Measurements from ENCODE around the gene AIMP1. TPM values are rescaled to one million over a fixed set of nuclear protein-coding genes. Genes with fewer than 3 reads are reported as not detected.
A peak's percentile ranks its signal among the peaks of the same experiment; 100 is the strongest.
"Not testable (repeated sequence)": the region's sequence is repeated elsewhere in the genome, so short reads cannot be mapped to it uniquely, and the experiment has no call there.

AIMP1 gene
- total RNA-seq, 1 donor from 2014 or later, result 58.3 TPM

GRCh38 chr4:106312997-106313522, 3.3 kb upstream of the AIMP1 start:
- no peak for DNase-seq (ENCODE audit: low spot score)

DNA sequence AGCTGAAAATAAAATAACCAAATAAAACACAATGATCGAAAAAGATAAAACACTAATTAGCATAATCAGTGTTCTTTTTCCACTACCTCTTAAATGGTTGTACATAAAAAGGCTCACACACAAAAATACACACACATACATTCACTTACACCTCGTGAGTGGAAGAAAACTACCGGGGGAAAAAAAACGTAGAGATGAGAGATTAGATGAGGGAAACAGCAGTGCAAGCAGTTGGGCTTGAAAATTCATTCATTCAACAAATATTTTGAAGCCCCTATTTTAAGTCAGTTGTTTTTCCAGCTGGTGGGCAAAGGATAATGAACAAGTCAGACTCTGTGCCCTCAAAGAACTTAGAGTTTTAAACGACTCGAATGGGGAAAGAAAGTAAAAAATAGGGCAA, 1.4 kb upstream of the AIMP1 start:
- no peak for DNase-seq (ENCODE audit: low spot score)

- peak; percentile 60 for DNase-seq (ENCODE audit: low spot score)
Measured at GRCh38 chr4:106315476-106315967, 828 bp upstream of the AIMP1 start.

DNA sequence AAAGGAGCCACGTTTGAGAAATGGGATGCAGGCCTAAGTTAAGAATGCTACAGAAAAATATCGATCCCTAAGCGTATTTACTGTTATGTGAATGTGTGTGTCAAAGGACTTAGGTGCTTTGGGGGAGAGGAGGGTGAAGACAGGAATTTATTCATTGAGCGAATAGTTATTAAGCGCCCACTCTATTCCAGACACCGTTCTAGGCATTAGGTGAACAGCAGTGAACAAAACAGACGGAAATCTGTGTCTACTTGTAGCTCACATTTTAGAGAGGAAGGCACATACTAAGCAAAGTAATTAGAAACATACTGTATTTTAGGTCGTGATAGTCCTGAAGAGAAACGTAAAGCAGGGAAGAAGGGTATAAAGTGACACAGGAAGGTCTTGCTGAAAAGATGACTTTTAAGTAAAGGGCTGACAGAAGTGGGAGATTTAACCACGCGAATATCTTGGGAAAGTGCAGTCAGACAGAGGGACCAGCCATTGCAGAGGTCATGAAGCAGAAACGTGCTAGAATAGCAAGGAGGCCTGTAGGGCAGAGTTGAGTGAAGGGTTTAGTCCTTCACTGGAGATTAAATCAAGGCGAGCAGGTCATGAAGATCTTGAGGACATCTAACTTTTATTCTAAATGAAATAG, 541 bp downstream of the AIMP1 start:
- no peak for DNase-seq (ENCODE audit: low spot score)

DNA sequence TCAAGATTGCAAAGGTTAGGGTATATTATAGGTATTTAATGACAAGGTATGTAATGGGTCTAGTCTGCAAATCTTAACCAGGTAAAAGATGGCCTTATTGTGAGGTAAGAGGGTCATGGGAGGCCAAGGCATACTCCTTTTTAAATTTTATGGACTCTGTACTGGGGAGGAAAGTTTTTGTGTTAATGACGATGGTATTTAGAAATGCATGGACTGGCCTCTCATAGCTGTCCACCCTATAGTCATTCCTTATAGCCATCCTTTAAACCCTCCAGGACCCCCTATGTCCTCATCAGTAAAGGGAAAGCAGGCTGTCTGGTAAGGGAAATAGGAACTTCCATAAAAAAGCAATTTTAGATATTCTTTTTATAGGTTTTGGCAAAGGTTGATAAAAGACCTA, 1.5 kb downstream of the AIMP1 start:
- no peak for DNase-seq (ENCODE audit: low spot score)

DNA sequence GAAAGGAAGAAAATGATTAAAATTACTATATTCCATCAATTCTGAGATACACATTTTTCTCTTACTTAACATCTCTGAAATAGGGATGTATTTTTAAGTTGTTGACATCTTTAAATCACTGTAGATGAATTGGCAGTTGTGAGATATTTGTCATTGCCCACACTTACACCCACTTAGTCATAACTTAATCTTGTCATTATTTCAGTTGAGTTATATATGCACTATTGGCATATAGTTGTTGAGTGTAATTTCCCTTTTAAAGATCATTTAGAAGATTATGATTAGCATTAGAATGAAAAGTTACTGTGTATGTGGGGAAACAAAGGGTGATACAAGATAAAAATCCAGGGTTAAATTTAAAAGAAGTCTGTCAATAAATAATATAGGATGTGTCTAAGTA, 2.2 kb downstream of the AIMP1 start:
- DNase-seq (ENCODE audit: low spot score), result no peak

GRCh38 chr4:106320235-106320634, 3.9 kb downstream of the AIMP1 start:
- DNase-seq (ENCODE audit: low spot score), result no peak

DNA sequence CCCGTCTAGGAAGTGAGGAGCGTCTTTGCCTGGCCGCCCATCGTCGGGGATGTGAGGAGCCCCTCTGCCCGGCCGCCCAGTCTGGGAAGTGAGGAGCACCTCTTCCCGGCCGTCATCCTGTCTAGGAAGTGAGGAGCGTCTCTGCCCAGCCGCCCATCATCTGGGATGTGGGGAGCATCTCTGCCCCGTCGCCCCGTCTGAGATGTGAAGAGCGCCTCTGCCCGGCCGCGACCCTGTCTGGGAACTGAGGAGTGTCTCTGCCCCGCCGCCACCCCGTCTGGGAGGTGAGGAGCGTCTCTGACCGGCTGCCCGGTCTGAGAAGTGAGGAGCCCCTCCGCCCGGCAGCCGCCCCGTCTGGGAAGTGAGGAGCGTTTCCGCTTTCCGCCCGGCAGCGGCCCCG, 4.8 kb downstream of the AIMP1 start:
- DNase-seq (ENCODE audit: low spot score), result not testable (repeated sequence)

DNA sequence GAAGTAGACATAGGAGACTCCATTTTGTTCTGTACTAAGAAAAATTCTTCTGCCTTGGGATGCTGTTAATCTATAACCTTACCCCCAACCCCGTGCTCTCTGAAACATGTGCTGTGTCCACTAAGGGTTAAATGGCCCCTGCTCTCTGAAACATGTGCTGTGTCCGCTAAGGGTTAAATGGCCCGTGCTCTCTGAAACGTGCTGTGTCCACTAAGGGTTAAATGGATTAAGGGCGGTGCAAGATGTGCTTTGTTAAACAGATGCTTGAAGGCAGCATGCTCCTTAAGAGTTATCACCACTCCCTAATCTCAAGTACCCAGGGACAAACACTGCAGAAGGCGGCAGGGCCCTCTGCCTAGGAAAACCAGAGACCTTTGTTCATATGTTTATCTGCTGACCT, 5.5 kb downstream of the AIMP1 start:
- DNase-seq (ENCODE audit: low spot score), result not testable (repeated sequence)

GRCh38 chr4:106323119-106323518, 6.8 kb downstream of the AIMP1 start:
- no peak for DNase-seq (ENCODE audit: low spot score)

- DNase-seq (ENCODE audit: low spot score), result no peak
Measured at GRCh38 chr4:106325800-106326199, 9.4 kb downstream of the AIMP1 start.

- no peak for DNase-seq (ENCODE audit: low spot score)
Measured at GRCh38 chr4:106329041-106329618, 12.8 kb downstream of the AIMP1 start.

- no peak for DNase-seq (ENCODE audit: low spot score)
Measured at GRCh38 chr4:106333186-106333585, 16.8 kb downstream of the AIMP1 start.

DNA sequence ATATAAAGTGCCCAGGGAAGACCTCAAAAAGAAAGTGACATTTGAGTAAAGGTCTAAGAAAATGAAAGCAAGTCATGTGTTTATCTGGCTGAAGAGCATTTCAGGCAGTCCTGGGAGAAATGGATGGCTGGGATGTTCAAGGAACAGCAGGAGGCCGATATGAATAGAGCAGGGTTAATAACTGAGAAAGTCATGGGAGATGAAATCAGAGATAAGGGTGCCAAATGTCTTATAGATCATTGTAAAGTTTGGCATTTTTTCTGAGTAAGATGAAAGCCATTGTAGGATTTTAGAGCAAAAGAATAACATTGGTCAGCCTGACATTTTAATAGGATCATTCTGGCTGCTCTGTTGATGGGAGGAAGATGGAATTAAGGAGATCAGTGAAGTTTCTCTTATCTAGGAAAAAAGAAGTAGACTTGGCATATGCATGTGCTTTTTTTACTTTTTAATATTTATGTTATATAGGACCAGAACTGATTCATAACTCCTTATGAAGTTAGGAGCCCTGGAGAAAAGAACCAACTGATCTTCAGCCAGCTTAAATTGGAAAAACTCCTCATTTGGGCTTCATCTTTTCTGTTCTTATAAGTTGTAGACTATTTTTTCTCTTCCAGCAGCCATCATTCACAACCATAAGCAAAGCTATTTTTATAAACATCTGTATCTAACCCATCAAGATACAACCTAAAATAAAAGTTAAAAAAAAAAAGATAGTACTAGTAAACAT, 18.6 kb downstream of the AIMP1 start:
- no peak for DNase-seq (ENCODE audit: low spot score)

DNA sequence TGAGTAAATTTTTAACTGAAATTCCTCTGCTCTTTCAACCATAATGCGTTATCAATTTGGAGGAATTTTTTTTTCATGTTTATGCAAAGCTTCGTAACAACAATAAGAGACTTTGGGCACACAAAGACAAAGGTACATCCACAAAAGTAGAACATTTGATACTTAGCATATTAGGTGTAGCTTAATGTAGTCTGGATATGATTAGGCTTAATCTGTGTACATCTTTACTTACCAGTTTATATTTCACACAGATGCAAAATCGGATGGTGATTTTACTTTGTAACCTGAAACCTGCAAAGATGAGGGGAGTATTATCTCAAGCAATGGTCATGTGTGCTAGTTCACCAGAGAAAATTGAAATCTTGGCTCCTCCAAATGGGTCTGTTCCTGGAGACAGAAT, 20.3 kb downstream of the AIMP1 start:
- no peak for DNase-seq (ENCODE audit: low spot score)

GRCh38 chr4:106337916-106338315, 21.6 kb downstream of the AIMP1 start:
- no peak for DNase-seq (ENCODE audit: low spot score)

GRCh38 chr4:106338671-106339070, 22.3 kb downstream of the AIMP1 start:
- no peak for DNase-seq (ENCODE audit: low spot score)

DNA sequence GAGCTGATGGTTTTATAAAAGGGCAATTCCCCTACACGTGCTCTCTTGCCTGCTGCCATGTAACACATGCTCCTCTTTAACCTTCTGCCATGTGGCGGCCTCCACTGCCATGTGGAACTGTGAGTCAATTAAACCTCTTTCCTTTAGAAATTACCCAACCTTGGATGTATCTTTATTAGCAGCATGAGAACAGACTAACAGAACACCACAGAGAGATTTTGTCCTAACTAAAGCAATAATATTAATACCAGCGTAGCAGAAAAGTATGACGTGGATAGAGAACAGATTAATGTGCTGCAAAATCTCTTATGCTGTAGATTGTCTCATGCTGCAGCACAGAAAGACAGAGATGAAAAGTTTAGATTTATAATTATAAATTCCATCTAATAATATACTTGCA, 23.1 kb downstream of the AIMP1 start:
- DNase-seq (ENCODE audit: low spot score), result no peak

DNA sequence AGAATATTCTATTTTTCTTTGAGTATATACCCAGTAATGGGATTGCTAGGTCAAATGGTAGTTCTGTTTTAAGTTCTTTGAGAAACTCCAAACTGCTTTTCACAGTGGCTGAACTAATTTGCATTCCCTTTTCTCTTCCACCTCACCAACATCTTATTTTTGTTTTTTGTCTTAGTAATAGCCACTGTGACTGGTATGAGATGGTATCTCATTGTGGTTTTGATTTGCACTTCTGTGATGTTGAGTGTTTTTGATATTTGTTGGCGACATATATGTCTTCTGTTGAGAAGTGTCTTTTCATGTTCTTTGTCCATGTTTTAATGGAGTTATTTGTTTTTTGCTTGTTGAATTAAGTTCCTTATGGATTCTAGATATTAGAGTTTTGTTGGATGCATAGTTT, 24.4 kb downstream of the AIMP1 start:
- DNase-seq (ENCODE audit: low spot score), result no peak

- DNase-seq (ENCODE audit: low spot score), result no peak
Measured at GRCh38 chr4:106343865-106344646, 27.7 kb downstream of the AIMP1 start.

DNA sequence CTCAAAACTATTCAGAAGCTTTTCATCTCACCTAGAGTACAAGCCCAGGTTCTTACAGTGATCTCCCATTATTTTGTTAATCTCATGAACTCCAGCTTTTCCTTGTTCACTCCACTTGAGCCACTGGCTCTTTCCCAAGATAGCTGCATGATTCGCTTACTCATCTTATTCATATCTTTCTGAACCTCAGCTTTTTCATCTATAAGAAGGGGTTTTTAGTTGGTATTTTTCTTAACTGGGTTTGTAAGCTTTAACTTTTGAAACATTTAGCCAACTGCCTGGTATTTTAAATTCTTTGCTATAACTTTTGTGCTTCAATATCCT, 28.3 kb downstream of the AIMP1 start:
- no peak for DNase-seq (ENCODE audit: low spot score)

DNA sequence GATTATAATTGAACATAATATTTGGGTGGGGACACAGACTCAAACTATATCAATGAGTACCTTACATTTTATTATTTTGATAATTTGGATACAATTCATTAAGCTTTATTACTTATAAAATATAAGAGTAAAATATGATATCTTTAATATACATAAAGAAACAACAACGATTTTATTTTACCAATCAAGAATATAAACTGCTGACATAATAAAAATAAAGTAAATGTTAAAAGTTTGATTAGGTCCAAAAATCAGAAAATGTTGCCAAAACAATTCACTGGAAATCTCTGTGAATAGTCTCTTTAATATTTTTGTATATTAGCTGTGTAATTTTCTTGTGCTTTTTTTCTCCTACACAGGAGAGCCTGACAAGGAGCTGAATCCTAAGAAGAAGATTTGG, 30.8 kb downstream of the AIMP1 start:
- no peak for DNase-seq (ENCODE audit: low spot score)
